ENCODE data around the gene GLRA1.

GLRA1 gene

GRCh38 chr5:151773951-151774350 lies 150.7 kb downstream of the GLRA1 start:
- no peak for DNase-seq (ENCODE audit: low read depth in 2 of 2)

- no peak for DNase-seq (ENCODE audit: low read depth in 2 of 2)
Observed at GRCh38 chr5:151772846-151773561, 151.6 kb downstream of the GLRA1 start.
